Activated CD4-positive, alpha-beta T cell treated with anti-CD3 and anti-CD28 coated beads, Interleukin-10, Interleukin-2, amounts not matched to agents 100 ng/mL and 50 ng/mL, durations not matched to agents 16 hours and 8 hours (primary cell): ENCODE results near the gene TNFRSF1B.

ENCODE experiments used
- DNase-seq: peaks from one replicate; pipeline ENCODE4 v3.0.0-alpha.2; 2020

TNFRSF1B gene

DNA sequence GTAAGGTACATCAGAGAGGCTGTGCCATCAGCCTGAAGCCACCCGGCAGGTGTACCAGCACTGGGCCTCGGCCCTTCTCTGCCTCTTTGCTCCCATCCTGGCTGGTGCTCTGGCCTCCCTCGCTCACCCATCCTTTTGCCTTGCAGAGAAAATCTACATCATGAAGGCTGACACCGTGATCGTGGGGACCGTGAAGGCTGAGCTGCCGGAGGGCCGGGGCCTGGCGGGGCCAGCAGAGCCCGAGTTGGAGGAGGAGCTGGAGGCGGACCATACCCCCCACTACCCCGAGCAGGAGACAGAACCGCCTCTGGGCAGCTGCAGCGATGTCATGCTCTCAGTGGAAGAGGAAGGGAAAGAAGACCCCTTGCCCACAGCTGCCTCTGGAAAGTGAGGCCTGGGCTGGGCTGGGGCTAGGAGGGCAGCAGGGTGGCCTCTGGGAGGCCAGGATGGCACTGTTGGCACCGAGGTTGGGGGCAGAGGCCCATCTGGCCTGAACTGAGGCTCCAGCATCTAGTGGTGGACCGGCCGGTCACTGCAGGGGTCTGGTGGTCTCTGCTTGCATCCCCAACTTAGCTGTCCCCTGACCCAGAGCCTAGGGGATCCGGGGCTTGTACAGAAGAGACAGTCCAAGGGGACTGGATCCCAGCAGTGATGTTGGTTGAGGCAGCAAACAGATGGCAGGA is 24.5 kb upstream of the TNFRSF1B start:
- no peak for DNase-seq

DNA sequence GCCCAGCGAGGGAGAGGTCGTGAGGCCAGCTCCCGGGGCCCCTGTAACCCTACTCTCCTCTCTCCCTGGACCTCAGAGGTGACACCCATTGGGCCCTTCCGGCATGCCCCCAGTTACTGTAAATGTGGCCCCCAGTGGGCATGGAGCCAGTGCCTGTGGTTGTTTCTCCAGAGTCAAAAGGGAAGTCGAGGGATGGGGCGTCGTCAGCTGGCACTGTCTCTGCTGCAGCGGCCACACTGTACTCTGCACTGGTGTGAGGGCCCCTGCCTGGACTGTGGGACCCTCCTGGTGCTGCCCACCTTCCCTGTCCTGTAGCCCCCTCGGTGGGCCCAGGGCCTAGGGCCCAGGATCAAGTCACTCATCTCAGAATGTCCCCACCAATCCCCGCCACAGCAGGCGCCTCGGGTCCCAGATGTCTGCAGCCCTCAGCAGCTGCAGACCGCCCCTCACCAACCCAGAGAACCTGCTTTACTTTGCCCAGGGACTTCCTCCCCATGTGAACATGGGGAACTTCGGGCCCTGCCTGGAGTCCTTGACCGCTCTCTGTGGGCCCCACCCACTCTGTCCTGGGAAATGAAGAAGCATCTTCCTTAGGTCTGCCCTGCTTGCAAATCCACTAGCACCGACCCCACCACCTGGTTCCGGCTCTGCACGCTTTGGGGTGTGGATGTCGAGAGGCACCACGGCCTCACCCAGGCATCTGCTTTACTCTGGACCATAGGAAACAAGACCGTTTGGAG is 23.7 kb upstream of the TNFRSF1B start:
- no peak for DNase-seq

DNA sequence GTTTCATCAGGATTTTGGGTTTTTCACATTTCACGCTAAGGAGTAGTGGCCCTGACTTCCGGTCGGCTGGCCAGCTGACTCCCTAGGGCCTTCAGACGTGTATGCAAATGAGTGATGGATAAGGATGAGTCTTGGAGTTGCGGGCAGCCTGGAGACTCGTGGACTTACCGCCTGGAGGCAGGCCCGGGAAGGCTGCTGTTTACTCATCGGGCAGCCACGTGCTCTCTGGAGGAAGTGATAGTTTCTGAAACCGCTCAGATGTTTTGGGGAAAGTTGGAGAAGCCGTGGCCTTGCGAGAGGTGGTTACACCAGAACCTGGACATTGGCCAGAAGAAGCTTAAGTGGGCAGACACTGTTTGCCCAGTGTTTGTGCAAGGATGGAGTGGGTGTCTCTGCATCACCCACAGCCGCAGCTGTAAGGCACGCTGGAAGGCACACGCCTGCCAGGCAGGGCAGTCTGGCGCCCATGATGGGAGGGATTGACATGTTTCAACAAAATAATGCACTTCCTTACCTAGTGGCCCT is 23.1 kb upstream of the TNFRSF1B start:
- no peak for DNase-seq

DNA sequence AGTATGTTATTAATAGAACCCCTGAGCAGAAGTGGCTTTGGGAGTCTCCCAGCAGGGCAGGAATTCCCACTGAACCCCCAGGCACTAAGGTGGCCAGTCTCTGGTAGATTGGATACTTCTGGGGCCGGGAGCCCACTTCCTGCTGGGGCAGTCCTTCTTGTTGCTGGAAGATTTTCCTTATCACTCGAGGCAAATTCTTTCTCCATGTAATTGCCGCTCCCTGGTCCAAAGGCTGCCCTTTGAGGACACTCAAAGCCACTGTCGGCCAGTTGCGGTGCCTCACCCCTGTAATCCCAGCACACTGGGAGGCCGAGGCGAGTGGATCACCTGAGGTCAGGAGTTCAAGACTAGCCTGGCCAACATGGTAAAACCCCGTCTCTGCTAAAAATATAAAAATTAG is 22.6 kb upstream of the TNFRSF1B start:
- no peak for DNase-seq

DNA sequence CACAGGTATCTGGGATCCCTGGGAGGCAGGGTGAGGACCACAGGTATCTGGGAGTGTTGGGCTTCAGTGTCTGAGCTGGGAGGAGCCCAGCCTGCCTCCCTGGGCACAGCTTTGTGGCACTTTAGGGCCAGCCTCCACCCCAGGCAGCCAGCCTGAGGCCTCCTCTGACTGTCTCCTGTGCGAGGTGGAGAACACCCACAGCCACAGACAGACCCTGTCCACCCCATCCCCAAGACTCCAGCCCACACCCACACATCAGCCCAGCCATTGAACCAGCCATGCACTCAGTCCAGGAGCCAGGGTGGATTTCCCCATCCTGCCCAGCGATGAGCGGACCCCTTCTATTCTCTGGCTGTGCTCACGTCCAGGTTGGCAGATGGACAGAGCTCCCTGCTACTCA is 21.8 kb upstream of the TNFRSF1B start:
- no peak for DNase-seq

DNA sequence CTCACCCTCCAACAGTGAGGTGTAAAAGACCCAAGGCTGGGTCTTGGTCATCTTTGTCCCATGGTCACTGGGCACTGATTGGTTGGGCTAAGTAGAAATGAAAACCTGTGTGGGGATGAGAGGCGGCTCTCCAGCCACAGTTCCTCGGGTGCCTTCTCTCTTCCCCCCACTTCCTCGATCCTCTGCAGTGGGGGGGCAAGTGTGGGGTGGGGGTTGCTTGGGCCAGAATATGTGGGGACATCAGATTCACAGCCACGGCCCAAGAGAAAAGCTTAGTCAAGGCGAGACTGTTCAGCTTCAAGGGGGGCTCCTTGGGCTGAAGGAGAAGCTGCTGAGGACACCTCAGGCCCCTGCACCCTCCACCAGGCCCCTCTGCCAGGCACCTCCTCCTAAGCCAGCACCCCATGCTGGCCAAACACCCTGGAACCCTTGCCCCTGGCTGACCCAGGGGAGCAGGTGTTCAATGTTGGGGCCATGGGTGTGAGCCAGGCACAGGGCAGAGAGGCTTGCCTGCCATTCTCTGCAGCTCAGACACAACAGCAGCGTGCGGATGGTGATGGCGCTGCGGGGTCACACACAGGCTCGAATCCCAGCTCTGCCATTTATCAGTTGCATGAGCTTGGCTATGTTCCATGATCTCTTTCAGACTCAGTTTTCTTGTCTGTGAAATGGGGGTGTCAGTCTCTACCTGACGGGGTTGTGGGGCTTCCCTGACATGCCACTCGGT is 21.0 kb upstream of the TNFRSF1B start:
- no peak for DNase-seq

DNA sequence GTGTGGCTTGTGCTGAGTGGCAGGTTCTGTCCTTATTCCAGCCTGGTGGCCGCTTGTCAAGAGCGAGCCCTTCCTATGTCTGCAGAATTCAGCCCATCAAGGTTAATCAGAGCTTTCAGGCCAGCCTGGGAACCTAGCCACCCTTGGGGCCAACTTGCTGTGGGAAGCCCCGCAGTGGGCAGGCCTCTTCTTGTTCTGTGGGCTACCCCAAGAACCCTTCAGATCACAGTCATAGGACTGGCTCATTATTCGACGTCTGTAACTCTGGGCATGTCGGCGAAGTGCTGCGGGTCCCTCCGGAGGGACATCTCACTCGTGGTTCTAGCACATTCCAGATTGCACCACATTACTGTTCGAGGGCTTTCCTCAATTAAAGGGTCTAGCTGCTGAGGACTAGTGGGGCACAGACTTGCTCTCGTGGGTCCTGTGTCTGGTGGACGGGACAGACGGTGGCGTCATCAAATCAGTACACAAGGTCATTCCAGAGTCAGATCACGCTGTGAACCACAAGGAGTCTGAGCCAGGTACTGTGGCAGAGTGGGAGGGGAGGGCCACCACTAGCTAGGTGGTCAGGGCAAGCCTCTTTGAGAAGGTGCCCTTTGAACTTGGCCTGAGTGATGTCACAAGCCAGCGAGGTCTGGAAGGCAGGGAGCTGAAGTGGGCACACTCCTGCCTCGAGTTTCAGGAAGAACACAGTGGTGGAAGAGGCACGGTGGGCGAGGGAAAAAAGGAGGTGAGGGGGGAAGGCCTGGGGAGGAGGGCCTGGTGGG is 20.3 kb upstream of the TNFRSF1B start:
- DNase-seq = no peak

DNA sequence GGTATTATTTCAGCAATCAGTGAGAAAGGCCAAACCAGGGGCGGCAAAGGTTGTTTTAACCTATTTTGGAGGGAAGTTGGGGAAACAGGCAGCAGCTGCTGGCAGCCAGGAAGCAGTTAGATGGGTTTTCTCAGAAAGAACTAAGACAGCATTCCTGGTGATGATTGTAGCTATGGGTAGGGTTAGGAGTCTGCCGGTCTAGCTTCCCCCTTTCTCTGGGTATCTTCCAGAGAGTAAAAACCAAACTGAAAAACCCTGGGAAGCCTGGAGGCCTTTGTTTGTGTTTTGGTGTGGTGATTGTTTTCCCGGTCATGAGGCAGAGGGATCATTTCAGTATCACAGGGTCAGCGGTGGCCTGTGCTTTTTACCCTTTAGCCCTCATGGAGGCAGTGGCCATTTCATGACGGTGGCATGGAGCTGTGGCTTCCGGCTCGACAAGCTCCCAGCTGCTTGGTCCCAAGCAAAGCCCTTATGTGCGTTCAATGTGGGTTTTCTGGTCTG is 19.5 kb upstream of the TNFRSF1B start:
- DNase-seq = no peak

DNA sequence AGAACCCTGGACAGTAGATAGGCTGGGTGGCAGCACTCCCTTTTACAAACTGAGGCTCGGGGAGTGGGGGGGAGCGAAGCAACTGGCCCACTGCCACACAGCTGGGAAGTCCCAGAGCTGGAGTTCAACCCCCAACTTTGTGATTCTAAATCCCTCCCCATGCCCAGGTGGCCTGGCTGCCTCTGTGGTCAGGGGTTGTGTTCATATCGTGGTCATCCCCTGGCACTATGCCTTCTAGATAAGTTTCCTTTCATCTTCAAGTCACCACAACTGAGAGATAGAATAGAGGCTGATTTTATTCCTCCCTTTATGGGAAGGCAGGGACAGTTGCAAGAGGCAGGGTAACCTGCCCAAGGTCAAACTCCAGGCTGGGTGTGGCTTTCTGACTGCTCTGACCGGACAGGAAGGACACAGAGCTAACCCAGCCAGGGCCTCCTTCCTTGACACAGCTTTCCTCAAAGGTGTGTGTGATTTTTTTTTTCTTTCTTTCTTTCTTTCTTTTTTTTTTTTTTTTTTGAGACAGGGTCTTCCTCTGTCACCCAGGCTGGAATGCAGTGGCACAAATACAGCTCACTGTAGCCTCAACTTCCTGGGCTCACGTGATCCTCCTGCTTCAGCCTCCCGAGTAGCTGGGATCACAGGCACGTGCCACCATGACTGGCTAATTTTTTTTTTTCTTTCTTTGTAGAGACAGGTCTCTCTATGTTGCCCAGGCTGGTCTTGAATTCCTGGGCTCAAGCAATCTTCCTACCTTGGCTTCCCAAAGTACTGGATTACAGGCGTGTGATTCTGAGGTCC is 18.4 kb upstream of the TNFRSF1B start:
- DNase-seq = no peak

DNA sequence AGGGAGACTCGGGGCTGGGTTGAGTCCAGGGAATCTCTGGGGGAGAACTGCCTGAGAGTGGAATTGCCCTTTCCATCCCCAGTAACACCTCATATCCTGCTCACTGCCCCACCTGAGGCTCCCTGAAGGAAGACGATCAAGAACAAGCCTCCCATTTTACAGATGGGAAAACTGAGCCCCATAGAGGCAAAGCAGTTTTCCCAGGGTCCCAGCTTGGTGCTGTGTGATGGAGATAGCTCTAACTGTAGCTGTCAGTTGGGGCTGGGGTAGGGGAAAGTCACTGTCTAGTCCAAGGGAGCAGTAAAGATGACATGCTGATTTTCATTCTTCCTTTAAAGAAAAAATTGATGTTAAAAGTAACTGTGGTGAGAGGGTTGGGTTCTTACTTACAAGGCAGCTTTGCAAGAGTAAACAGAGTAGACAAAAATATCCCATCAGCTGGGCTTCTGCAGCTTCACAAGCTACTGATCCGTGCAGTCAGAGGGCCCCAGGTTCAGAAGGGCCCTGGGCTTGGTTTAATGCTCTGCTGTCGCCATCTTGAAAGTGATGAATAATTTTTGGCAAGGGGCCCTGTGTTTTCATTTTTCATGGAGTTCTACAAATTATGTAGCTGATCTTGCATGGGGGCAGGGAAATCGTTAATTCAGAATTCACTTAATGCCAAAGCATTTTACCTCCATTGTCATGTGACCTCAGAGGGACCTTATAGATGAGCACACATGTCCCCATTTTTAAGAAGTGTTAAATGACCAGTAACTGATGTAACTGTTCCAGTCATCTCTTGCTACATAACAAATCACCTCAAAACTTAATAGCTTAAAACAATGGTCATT is 17.6 kb upstream of the TNFRSF1B start:
- no peak for DNase-seq

DNA sequence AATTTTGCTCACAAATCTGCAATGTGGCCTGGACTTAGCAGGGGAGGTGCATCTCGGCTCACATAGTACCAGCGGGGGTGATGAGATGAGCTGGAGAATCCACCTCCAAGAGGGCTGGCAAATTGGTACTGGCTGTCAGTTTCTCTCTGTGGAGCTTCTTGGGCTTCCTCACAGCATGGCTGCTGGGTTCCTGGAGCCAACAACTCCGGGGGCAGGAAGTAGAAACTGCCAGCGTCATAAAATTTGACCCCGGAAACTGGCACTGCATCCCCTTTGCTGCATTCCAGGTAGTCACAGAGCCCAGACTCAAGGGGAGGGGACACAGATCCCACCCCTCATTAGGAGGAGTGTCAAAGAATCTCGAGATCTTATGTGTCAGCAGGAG is 17.0 kb upstream of the TNFRSF1B start:
- no peak for DNase-seq

DNA sequence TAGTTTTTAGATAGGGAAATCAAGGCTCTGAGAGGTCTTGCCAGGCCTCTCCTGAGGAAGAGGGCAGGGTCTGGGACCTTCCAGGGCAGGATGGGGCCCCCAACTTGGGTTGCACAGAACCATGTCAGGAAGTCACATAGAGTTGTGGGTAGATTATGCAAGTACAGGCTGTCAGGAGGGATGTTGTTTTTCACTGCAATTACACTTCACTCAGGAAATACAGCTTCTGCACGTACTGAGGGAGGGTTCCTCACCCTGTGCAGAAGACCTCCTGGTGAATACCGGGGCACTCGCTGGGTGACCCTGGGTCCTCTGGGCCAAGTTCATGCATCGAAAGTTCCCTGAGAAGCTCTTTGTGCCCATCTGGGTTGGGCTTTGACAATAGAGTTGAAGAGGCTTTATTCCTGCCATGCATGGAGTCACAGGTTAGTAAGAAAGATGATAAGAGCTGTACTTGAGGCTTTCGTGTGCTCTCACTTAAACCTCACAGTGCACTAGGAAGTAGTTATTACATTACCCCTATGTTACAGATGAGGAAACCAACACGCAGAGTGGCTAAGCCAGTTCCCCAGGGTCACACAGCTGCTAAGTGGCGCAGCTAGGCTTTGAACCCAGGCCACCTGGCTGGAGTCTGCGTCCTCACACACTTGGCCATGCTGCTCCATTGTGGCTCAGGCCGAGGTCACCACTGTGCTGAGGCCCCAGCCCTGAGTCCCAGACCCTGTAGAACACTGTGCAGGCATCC is 16.2 kb upstream of the TNFRSF1B start:
- peak; percentile 68 for DNase-seq

DNA sequence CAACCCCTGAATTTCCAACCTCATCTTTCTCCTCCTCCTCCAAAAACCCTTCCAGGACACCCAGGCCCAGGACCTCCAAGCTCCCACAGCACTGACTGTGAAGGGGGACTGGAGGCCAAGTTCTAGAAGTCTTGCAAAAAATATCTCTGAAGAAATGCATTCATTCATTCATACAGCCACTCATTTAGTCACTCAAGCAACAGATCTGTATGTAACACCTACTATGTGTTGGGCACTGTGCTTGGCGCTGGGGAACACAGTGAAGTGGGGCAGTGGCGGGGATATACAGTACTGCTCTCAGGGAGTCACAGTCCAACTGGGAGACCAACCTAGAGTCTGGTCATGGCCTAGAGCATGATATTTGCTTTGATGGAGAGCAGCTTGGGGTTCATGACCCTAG is 15.3 kb upstream of the TNFRSF1B start:
- DNase-seq = no peak

DNA sequence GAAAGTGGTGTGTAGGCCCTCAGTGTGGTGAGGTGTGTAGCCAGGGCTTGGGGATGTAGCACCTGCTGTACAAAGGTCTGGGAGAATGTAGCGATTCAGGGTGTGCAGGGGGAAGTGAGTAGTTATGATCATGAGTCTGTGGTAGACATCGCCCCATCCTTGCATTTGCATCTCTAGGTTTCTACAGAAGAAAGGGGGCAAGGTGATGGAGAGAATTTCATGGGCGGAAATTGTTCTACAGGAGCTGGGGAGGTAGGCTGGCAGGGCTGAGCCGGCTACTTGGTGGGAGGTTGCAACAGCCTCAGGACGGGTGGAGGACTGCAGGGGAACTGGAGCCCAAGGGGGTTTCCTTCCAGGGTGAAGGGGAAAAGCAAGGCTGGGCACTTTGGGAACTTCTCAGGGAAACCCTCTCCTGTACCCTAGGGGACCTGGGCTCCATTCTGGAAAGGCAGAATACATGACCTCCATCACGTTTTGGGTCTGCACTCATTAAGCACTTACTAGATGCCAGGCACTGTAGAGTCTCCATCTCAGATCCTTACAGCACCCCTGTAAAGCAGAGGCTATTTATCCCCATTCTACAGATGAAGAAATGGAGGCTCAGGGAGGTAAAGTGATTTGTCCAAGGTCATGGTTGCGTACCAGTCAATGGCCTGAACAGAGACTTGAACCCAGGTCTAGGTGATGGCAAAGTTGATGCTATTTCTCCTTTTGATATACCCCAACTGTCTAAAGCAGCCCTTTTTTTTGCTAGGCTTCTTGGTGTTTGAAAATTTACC is 14.5 kb upstream of the TNFRSF1B start:
- no peak for DNase-seq

DNA sequence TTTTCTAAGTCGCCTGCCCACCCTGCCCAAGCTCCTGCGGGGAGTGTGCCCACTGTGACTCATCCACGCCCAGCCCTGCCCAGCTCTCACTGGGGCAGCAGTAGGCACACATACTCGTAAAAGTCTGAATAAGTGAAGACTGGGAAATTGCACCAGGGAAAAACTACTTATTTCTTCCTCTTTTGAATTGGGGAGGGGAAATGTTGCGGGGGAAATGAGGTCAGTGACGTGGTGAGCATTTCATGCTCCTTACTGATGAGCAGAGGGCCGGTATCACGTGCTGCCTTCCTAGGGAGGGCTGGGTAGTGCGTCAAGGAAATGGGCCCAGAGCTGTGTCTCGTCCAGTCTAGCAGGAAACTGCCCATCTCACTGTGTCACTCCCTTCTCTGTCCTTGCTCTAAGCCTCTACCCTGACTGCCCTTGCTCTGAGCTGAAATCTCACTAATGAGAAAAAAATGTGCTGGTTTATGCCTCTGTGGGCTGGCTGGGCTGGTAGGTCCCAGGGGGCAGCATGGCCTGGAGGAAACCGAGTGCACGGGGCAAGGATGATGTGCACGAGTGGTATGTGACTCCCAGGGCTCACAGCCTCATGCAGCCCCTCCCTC is 13.5 kb upstream of the TNFRSF1B start:
- DNase-seq = no peak

DNA sequence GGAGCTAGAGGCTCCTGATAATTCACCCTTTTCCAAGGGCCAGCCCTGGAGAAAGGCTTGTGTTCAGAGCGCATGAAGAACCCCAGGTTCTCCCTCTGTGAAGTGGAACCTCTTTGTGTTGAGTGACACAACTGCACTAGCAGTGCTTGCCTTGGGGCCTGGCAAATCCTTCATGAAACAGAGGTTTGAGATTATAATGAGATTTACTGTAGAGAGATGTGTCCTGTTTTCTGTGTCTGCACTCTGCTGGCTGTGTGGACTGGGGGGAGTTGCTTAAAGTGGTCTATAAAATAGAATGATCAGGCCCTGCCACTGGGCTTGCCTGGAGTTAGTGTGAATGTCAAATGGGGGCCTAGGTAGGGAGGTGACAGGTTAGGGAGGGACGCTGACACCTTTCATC is 11.5 kb upstream of the TNFRSF1B start:
- no peak for DNase-seq

DNA sequence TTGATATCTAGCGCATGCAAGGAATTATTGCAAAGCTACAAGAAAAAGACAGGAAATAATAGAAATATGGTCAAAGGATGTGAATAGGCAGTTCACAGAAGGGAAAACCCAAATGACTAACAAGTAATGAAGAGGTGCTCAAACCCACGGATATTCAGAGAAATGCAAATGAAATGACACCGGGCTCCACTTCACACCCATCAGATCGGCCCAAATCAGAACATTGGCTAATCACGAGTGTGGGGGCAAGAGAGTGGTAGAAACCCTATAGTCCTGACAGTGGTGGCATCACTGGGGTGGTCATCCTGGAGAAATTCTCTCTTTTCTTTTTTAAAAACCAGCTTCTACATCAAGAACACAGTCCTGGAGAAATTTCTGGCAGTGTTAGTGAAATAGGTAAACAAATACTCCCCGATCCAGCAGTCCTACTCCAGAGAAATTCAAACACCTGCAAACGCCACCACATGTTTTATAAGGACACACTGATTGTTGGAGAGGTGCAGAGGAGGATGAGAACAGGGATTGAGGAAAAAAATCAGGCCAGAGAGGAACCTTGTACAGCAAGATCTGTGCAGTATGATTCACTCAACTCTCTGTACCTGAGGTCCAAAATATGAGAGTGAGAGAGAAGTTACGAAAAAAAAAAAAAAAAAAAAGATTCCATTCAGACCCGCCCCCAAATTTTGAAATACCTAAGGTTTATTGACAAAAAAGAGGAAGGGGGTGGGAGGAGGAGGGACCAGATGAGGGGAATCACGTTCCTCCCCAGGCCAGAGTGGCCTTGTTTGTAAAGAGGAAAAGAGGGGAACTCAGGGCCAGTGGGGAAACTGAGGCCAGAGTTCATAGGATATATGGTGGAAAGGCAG is 9.2 kb upstream of the TNFRSF1B start:
- DNase-seq = peak; percentile 87
